GM10248 (cell line): Measurements from ENCODE around the gene CELF5.
"Not testable (repeated sequence)": the region's sequence is repeated elsewhere in the genome, so short reads cannot be mapped to it uniquely, and the experiment has no call there.

Experiments used
- CTCF ChIA-PET: fragments of 300-600 bp; sonication (Branson Sonifier 250); formaldehyde crosslinking; extraction: SDS; loops from one replicate; lab custom pipeline; 2021; ENCODE audit warnings: antibody characterized with exemption; lab: Yijun Ruan, JAX
- POLR2A ChIA-PET: fragments of 350-650 bp; sonication (Branson Sonifier 250); formaldehyde crosslinking; extraction: SDS; loops from one replicate; lab custom pipeline; 2020; ENCODE audit warnings: antibody characterized with exemption; lab: Yijun Ruan, JAX
- DNase-seq: peaks from one replicate; pipeline ENCODE4 v3.0.0; 2012; ENCODE audit errors: extremely low spot score
- CTCF ChIP-seq: IDR thresholded peaks from 2 replicates; pipeline ENCODE4 v1.5.1; 2012; ENCODE audit warnings: mild to moderate bottlenecking, low read depth; ENCODE audit errors: extremely low read depth, missing control alignments, control extremely low read depth

CELF5 gene

GRCh38 chr19:3196064-3196932, 28.2 kb upstream of the CELF5 start:
- TF ChIP-seq CTCF, result no peak
- DNase-seq, result no peak
- CTCF ChIA-PET, result no interaction called here
- POLR2A ChIA-PET, result no interaction called here

DNA sequence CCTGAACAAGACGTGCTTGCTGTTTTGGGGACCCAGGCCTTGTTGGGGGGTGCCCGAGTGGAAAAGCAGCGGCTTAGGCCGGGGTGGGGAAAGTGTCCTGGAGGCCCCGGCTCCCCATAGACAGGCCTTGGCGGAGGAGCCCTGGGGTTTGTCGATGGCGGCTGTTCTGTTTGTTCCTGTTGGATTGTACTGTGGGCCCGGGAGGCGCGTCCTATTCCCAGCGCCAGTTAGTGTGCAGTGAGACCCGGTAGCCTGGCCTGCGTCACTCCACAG, 27.6 kb upstream of the CELF5 start:
- no peak for TF ChIP-seq CTCF
- POLR2A ChIA-PET, result no interaction called here
- CTCF ChIA-PET, result no interaction called here
- no peak for DNase-seq

DNA sequence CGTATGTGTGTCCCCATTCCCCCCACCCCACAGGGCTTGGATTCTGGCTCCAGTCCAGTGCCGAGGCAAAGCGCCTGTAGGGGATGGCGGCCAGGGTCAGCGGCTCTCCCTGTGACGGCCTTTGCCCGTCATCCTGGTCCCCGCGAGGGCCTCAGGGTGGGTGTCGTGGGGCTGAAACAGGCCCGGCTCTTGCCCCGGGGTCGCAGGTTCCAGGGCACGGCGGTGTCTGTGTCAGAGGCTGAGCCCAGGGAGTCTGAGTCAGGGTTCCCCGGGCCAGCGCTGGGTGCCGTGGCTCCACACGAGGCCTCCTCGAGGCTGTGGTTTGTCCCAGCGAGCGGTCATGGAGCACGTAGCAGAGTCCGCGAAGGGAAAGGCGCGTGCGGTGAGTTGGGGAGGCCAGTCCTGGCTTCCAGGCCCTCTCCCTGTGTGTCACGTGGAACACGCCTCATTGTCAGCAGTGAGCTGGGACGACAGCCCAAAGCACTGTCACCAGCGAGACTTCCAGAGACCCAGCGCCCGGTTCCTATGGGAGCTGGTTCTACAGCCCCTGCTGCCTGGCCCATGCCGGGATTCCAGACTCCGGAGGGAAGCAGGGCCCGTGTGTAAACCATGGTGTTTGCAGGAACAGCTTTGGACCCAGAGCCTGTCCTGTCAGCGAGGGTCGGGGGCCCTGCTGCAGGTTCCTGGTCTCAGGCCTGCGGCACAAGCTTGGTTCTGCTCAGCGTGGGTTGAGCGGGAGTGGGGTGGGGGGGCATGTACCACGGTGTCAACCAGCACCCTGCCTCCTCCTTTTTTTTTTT, 25.4 kb upstream of the CELF5 start:
- ChIA-PET CTCF (no interaction called here), POLR2A (no interaction called here)
- no peak for DNase-seq
- TF ChIP-seq CTCF, result no peak

- ChIA-PET POLR2A (no interaction called here), CTCF (interaction anchor here (0.7 kb wide), 1 partner anchor 126 kb away, joined by 3 read pairs; no protein-coding TSS in a partner anchor)
- no peak for TF ChIP-seq CTCF
- no peak for DNase-seq
These were observed 23.3 kb upstream of the CELF5 start for GRCh38 chr19:3201072-3201700.

GRCh38 chr19:3201911-3202310, 22.6 kb upstream of the CELF5 start:
- TF ChIP-seq CTCF, result no peak
- CTCF ChIA-PET, result interaction anchor here (0.7 kb wide), 1 partner anchor 126 kb away, joined by 3 read pairs; no protein-coding TSS in a partner anchor
- DNase-seq, result no peak
- POLR2A ChIA-PET, result no interaction called here

- TF ChIP-seq CTCF, result no peak
- CTCF ChIA-PET, result no interaction called here
- DNase-seq, result no peak
- POLR2A ChIA-PET, result no interaction called here
These were observed 22.1 kb upstream of the CELF5 start for GRCh38 chr19:3202346-3202745.

DNA sequence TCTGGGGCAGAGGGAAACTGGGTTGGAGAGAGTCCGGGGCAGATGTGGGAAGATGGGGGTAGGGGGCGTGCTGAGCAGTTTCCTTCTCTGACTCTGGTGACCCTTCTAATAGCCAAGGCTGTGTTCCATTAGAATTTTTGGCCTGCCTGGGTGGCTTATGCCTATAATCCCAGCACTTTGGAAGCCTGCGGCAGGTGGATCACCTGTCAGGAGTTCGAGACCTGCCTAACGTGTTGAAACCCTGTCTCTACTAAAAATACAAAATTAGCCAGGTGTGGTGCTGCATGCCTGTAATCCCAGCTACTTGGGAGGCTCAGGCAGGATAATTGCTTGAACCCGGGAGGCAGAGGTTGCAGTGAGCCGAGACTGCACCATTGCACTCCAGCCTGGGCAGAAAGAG, 21.6 kb upstream of the CELF5 start:
- CTCF ChIA-PET, result interaction anchor here (1.0 kb wide), 1 partner anchor 8 kb away, joined by 3 read pairs; no protein-coding TSS in a partner anchor
- POLR2A ChIA-PET, DNase-seq: not testable (repeated sequence)
